GM11168 (cell line): Measurements from ENCODE around the gene MYH6.

ENCODE experiments used
- in situ Hi-C: fragments of 300-500 bp; cut with MboI; formaldehyde crosslinking; loops from one replicate; pipeline ENCODE4 v1.12.0; 2022; ENCODE audit warnings: low sequenced_read_pairs; ENCODE audit not compliant: unreplicated experiment

The MYH6 gene

GRCh38 chr14:23415821-23416778 is 8.0 kb upstream of the MYH6 start:
- in situ Hi-C loops: no loop called here

GRCh38 chr14:23414906-23415820 is 7.1 kb upstream of the MYH6 start:
- in situ Hi-C loops: no loop called here

- in situ Hi-C loops: no loop called here
Measured at GRCh38 chr14:23414254-23414653, 6.2 kb upstream of the MYH6 start.

- in situ Hi-C loops: no loop called here
Measured at GRCh38 chr14:23413681-23414080, 5.6 kb upstream of the MYH6 start.

GRCh38 chr14:23411563-23412525 is 3.8 kb upstream of the MYH6 start:
- in situ Hi-C loops: no loop called here

- in situ Hi-C loops: no loop called here
Measured at GRCh38 chr14:23409966-23410635, 2.0 kb upstream of the MYH6 start.

GRCh38 chr14:23409475-23409874 is 1.4 kb upstream of the MYH6 start:
- in situ Hi-C loops: no loop called here

GRCh38 chr14:23408307-23408630 is 196 bp upstream of the MYH6 start:
- in situ Hi-C loops: no loop called here

GRCh38 chr14:23406725-23407355 is 1.2 kb downstream of the MYH6 start:
- in situ Hi-C loops: no loop called here

- in situ Hi-C loops: no loop called here
Measured at GRCh38 chr14:23406244-23406643, 1.8 kb downstream of the MYH6 start.

GRCh38 chr14:23405516-23406025 is 2.5 kb downstream of the MYH6 start:
- in situ Hi-C loops: no loop called here

- in situ Hi-C loops: no loop called here
Measured at GRCh38 chr14:23405096-23405495, 3.0 kb downstream of the MYH6 start.

GRCh38 chr14:23404331-23404900 is 3.7 kb downstream of the MYH6 start:
- in situ Hi-C loops: no loop called here

GRCh38 chr14:23403908-23404307 is 4.2 kb downstream of the MYH6 start:
- in situ Hi-C loops: no loop called here

- in situ Hi-C loops: no loop called here
Measured at GRCh38 chr14:23403139-23403438, 5.0 kb downstream of the MYH6 start.

- in situ Hi-C loops: no loop called here
Measured at GRCh38 chr14:23402296-23403138, 5.6 kb downstream of the MYH6 start.

GRCh38 chr14:23401291-23401690 is 6.8 kb downstream of the MYH6 start:
- in situ Hi-C loops: no loop called here
